Measurements from ENCODE around the gene NHEJ1.

NHEJ1 gene

GRCh38 chr2:219104107-219105035 is 56.2 kb downstream of the NHEJ1 start:
- TF ChIP-seq, protein P1, sequence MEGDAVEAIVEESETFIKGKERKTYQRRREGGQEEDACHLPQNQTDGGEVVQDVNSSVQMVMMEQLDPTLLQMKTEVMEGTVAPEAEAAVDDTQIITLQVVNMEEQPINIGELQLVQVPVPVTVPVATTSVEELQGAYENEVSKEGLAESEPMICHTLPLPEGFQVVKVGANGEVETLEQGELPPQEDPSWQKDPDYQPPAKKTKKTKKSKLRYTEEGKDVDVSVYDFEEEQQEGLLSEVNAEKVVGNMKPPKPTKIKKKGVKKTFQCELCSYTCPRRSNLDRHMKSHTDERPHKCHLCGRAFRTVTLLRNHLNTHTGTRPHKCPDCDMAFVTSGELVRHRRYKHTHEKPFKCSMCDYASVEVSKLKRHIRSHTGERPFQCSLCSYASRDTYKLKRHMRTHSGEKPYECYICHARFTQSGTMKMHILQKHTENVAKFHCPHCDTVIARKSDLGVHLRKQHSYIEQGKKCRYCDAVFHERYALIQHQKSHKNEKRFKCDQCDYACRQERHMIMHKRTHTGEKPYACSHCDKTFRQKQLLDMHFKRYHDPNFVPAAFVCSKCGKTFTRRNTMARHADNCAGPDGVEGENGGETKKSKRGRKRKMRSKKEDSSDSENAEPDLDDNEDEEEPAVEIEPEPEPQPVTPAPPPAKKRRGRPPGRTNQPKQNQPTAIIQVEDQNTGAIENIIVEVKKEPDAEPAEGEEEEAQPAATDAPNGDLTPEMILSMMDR (IDR thresholded peaks at IDR 0.05) = peak; percentile 73

GRCh38 chr2:219099329-219099728 is 61.3 kb downstream of the NHEJ1 start:
- no peak overlapping the region for H3K9ac ChIP-seq
- H2AFZ ChIP-seq = no peak overlapping the region
- no peak overlapping the region for H3K4me3 ChIP-seq (ENCODE audit: low read depth, low read length)
- H3K9me3 ChIP-seq (ENCODE audit: control insufficient read depth, low read length) = no peaks in the 10 kb centered on the region
- TF ChIP-seq, protein P1 (IDR thresholded peaks at IDR 0.05) = no peak
- no peak overlapping the region for H3K4me2 ChIP-seq (ENCODE audit: low read length)
- H3K27me3 ChIP-seq (ENCODE audit: control insufficient read depth, insufficient read depth, low read length) = no peaks in the 10 kb centered on the region
- no peaks in the 10 kb centered on the region for H3K4me1 ChIP-seq
- H3K36me3 ChIP-seq (ENCODE audit: control insufficient read depth, insufficient read depth, low read length) = no peaks in the 10 kb centered on the region
- no peak overlapping the region for H3K27ac ChIP-seq
- H3K79me2 ChIP-seq = no peaks in the 10 kb centered on the region

More at GRCh38 chr2:219104107-219105035, 56.2 kb downstream of the NHEJ1 start:
- Histone ChIP-seq H3K27ac (no peak overlapping the region), H3K79me2 (no peaks in the 10 kb centered on the region), H3K4me3 (ENCODE audit: low read depth, low read length) (no peak overlapping the region), H3K4me1 (no peaks in the 10 kb centered on the region), H3K36me3 (ENCODE audit: control insufficient read depth, insufficient read depth, low read length) (no peaks in the 10 kb centered on the region), H2AFZ (no peak overlapping the region), H3K9me3 (ENCODE audit: control insufficient read depth, low read length) (no peaks in the 10 kb centered on the region), H3K9ac (no peak overlapping the region), H3K27me3 (ENCODE audit: control insufficient read depth, insufficient read depth, low read length) (no peaks in the 10 kb centered on the region), H3K4me2 (ENCODE audit: low read length) (no peak overlapping the region)

DNA sequence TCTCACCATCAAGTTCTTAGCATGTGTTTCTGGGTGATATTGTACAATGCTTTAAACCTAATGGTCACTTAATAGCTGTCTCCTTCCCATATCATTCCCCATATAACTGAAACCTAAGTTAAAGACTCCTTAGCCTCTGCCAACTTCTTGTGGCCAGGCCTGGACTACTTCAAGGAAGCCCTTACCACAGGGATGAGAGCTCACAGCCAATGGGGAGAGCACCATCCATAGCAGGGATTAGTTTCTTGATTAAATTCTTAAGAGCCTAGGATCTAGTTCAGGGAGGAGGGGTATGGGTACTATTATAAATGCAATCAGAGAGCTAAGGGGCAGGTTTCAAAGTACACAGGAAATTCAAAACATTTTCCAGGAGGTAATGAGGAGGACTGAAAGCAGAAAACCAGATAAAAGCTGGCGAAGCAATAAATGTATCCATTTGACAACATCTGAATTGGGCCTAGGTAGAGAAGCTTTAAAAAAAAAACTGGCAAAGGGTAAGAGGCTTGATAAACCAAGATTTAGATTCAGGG is 65.1 kb downstream of the NHEJ1 start:
- Histone ChIP-seq H2AFZ (no peak overlapping the region), H3K9ac (no peak overlapping the region), H3K36me3 (ENCODE audit: control insufficient read depth, insufficient read depth, low read length) (no peaks in the 10 kb centered on the region), H3K4me3 (ENCODE audit: low read depth, low read length) (no peak overlapping the region), H3K4me2 (ENCODE audit: low read length) (no peak overlapping the region), H3K27me3 (ENCODE audit: control insufficient read depth, insufficient read depth, low read length) (no peaks in the 10 kb centered on the region), H3K4me1 (no peaks in the 10 kb centered on the region), H3K9me3 (ENCODE audit: control insufficient read depth, low read length) (no peaks in the 10 kb centered on the region), H3K79me2 (no peaks in the 10 kb centered on the region), H3K27ac (no peak overlapping the region)
- TF ChIP-seq, protein P1 (IDR thresholded peaks at IDR 0.05) = no peak

- Histone ChIP-seq H3K36me3 (ENCODE audit: control insufficient read depth, insufficient read depth, low read length) (no peaks in the 10 kb centered on the region), H3K27me3 (ENCODE audit: control insufficient read depth, insufficient read depth, low read length) (no peaks in the 10 kb centered on the region), H2AFZ (no peak overlapping the region), H3K4me2 (ENCODE audit: low read length) (no peak overlapping the region), H3K79me2 (no peaks in the 10 kb centered on the region), H3K27ac (no peak overlapping the region), H3K4me3 (ENCODE audit: low read depth, low read length) (no peak overlapping the region), H3K4me1 (no peaks in the 10 kb centered on the region), H3K9ac (no peak overlapping the region), H3K9me3 (ENCODE audit: control insufficient read depth, low read length) (no peaks in the 10 kb centered on the region)
- TF ChIP-seq, protein P1 (IDR thresholded peaks at IDR 0.05) = no peak
These were observed 66.4 kb downstream of the NHEJ1 start for GRCh38 chr2:219094171-219094570.
